ENCODE data around the gene DNHD1.

DNA sequence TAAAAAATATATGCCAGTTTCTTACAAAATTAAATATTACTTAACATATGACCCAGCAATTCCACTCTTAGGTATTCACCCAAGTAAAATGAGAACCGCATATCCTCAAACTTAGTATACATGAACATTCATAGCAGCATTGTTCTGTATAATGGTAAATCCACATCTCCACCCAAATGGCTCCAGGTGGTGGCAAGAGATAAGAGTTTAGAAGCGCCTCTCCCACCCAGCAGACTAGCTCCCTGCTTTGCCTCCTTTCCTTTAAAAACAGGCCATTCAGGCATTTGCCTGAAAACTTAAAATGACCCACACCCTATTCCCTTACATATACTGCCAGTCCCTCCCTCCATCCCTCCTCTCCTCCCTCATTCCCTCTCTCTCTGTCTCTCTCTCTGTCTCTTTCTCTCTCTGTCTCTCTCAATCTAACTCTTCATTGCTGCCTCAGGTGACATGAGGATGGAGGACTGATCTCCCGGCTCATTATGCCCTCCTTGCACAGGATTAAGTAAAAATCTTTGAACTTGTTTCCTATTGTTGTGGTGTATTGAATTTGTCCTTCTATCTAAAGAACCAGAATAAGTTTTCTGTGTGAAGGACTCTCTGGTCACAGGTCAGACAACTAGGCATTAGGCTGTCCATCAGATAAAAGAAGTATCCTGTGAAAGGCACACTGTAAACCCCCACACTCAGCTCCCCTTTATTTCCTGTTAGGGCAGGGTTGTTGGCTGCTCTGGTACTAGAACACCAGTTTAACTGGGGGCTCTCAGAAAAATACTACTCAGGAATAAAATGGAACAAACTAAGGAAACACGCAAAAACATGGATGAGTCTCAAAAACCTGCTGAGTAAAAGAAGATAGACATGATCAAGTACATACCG is 58.0 kb downstream of the DNHD1 start:
- TF ChIP-seq, protein P1, sequence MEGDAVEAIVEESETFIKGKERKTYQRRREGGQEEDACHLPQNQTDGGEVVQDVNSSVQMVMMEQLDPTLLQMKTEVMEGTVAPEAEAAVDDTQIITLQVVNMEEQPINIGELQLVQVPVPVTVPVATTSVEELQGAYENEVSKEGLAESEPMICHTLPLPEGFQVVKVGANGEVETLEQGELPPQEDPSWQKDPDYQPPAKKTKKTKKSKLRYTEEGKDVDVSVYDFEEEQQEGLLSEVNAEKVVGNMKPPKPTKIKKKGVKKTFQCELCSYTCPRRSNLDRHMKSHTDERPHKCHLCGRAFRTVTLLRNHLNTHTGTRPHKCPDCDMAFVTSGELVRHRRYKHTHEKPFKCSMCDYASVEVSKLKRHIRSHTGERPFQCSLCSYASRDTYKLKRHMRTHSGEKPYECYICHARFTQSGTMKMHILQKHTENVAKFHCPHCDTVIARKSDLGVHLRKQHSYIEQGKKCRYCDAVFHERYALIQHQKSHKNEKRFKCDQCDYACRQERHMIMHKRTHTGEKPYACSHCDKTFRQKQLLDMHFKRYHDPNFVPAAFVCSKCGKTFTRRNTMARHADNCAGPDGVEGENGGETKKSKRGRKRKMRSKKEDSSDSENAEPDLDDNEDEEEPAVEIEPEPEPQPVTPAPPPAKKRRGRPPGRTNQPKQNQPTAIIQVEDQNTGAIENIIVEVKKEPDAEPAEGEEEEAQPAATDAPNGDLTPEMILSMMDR (IDR thresholded peaks at IDR 0.05; ENCODE audit: low read length), result no peak
- no peak for TF ChIP-seq EZH2 (optimal IDR thresholded peaks at IDR 0.05; ENCODE audit: low read depth, low read length)

All from MM.1S (cell line).